GM19043 (cell line): ENCODE results near the gene DHX9.
"Not testable (repeated sequence)": the region's sequence is repeated elsewhere in the genome, so short reads cannot be mapped to it uniquely, and the experiment has no call there.

ENCODE experiments used
- ATAC-seq: cut with Tn5 transposase; IDR thresholded peaks from one replicate; pipeline ENCODE4 v1.9.1; 2021; ENCODE audit warnings: low read depth; ENCODE audit not compliant: unreplicated experiment

The DHX9 gene

GRCh38 chr1:182886985-182887384 lies 47.8 kb downstream of the DHX9 start:
- ATAC-seq, result no peak

GRCh38 chr1:182888736-182889531 lies 49.8 kb downstream of the DHX9 start:
- no peak for ATAC-seq

- no peak for ATAC-seq
These were observed 50.9 kb downstream of the DHX9 start for GRCh38 chr1:182889997-182890396.

GRCh38 chr1:182890927-182891610 lies 51.9 kb downstream of the DHX9 start:
- no peak for ATAC-seq

DNA sequence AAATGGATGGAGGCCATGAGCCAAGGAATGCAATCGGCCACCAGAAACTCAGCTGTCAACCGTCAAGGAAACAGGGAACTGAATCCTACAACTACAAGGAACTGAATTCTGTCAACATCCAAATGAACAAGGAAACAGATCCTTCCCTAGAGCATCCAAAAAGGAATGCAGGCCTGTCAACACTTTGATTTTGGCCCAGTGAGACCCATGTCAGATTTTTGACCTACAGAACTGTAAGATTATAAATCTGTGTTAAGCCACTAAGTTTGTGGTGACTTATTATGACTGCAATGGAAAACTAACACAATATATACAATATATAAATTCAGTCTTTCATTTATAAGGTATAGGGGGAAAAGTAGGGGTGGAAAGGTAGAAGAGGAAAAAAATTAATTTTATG lies 58.5 kb downstream of the DHX9 start:
- ATAC-seq, result no peak

DNA sequence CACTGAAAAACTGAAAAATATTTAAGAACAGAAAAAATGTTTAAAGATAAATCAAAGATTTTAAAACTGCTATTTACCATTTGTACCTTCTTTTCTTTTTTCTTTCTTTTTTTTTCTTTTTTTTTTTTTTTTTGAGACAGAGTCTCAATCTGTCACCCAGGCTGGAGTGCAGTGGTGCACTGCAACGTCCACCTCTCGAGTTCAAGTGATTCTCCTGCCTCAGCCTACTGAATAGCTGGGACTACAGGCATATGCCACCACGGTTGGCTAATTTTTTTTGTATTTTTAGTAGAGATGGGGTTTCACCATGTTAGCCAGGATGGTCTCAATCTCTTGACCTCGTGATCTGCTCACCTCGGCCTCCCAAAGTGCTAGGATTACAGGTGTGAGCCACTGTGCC lies 62.8 kb downstream of the DHX9 start:
- not testable (repeated sequence) for ATAC-seq

DNA sequence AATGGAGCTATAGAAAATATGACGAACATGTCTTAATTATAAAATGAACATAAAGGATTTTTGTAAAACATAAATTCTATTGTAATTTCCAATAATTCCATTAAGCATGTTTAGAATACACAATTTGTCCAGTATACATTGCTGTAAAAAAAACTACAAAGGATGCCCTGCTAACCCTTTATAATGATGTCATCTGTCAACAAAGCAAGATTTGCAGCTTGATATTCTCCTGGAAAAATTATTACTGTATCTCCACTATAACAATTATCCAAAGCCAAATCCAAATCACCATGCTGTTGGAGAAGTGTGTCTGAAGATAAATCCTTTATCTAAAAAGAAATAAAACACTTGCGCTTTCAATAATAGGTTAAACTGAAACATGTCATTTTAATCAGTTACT lies 66.2 kb downstream of the DHX9 start:
- ATAC-seq, result no peak

GRCh38 chr1:182909578-182909977 lies 70.4 kb downstream of the DHX9 start:
- ATAC-seq, result no peak

- ATAC-seq, result no peak
These were observed 71.0 kb downstream of the DHX9 start for GRCh38 chr1:182910143-182910542.

GRCh38 chr1:182913401-182913800 lies 74.3 kb downstream of the DHX9 start:
- ATAC-seq, result no peak

DNA sequence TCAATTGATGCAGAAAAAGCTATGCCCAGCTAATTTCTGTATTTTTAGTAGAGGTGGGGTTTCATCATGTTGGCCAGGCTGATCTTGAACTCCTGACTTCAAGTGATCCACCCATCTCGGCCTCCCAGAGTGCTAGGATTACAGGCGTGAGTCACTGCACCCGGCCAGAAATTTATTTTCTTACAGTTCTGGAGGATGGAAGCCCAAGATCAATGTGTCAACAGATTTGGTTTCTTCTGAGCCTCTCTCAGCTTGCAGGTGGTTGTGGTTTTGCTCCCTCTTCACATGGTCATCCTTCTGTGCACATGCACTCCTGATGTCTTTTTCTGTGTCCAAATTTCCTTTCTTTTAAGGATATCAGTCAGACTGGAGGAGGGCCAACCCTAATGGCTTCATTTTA lies 78.2 kb downstream of the DHX9 start:
- ATAC-seq, result no peak

DNA sequence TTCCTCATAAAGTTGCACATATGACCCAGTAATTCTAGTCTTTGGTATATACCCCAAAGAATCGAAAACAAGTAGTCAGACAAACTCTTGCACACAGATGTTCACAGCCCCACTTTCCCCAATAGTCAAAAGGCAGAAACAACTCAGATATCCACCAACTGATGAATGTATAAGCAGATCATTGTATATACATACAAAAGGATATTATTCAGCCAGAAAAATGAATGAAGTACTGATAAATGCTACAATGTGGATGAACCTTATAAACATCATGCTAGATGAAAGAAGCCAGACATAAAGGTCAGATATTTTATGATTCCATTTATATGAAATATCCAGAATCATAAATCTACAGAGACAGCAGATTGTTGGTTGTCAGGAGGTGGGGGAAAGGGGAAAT lies 86.5 kb downstream of the DHX9 start:
- no peak for ATAC-seq

DNA sequence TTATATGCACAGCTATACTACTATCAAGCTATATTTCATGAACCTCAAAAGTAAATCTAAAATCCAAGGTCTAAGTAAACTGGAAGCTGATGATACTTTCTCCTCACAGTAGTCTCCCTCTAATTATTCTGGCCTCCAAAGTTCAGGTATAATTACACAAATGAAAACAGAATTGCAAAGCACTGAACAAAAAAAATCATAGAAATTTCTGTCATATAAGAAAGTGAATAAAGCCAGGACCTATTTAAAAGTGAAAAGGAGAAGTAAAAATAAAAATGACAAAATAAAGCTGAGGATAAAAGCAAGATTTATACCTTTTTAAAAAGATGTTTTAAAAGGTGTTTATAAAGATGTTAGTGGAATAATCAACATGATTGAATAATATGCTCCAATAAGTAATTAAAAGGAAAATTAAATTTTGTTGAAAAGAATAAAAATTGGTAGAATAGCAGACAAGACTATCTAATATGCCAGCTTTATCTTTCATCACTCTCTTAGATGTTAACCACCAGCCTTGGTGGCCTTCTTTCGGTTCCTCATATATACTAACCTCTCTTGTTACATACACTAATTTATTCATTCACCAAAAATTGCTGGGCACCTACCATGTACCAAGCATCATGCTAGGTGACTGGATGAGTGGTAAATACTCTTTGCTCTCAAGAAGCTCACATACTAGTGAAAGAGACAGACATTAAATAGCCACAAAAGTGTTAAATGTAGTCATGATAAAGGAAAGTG lies 88.7 kb downstream of the DHX9 start:
- ATAC-seq, result peak; percentile 68

DNA sequence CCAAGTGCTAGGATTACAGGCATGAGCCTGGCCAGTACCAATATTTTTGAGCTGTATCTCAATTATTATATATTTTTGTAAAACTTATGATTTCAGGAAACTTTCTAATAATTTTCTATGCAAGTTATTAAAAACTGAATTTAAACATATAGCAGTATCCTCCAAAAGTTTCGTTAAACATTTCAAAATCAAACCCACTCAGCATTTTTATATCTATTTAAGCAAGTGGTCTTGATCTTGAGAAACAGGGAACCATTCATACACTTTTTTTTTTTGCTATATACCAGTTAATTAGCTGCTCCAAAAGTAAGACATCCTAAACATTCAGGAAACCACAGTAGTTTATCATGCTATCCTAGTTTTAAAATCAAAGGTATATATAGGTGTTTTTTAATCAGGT lies 91.8 kb downstream of the DHX9 start:
- no peak for ATAC-seq

GRCh38 chr1:182935716-182936115 lies 96.6 kb downstream of the DHX9 start:
- no peak for ATAC-seq
